Hindlimb muscle (tissue), 1 donor: ENCODE results near the gene KRTAP4-3. TPM values are rescaled to one million over a fixed set of nuclear protein-coding genes. Genes with fewer than 3 reads are reported as not detected.
"Not testable (repeated sequence)": the region's sequence is repeated elsewhere in the genome, so short reads cannot be mapped to it uniquely, and the experiment has no call there.

Experiments used
- DNase-seq: peaks from one replicate; pipeline ENCODE4 v3.0.0-alpha.2; 2013
- polyA plus RNA-seq: library from polyadenylated mRNA; unstranded; fragments of 120-200 nt; gene quantifications from one replicate; pipeline ENCODE4 v1.2.1, GENCODE V29; 2013; ENCODE audit not compliant: insufficient read length

KRTAP4-3 gene
- polyA plus RNA-seq, 1 donor: not detected

GRCh38 chr17:41151525-41151924 is 16.5 kb downstream of the KRTAP4-3 start:
- no peak for DNase-seq

GRCh38 chr17:41150026-41150425 is 18.0 kb downstream of the KRTAP4-3 start:
- no peak for DNase-seq

DNA sequence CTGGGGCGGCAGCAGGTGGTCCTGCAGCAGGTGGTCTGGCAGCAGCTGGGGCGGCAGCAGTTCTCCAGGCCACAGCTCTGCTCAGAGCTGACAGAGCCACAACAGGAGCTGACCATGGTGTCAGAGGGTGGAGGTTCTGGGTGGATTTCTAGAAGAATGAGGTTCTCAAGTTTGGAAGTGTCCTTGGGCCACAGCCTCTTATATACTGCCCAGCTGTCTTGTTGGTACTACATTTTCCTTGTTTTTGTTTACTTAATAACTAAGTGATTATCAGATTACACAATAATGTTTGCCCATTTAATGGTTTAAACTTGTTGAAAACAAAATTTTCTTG is 18.4 kb downstream of the KRTAP4-3 start, which contains the start of gene KRTAP4-5:
Gene KRTAP4-5, minus strand, starts transcription at position 174 of the 334 bp plus-strand sequence. Its CDS starts 58 bp downstream, at position 116.
- no peak for DNase-seq

- not testable (repeated sequence) for DNase-seq
These were observed 18.9 kb downstream of the KRTAP4-3 start for GRCh38 chr17:41148971-41149651.

GRCh38 chr17:41147531-41148204 is 20.4 kb downstream of the KRTAP4-3 start:
- DNase-seq: no peak

- DNase-seq: no peak
These were observed 22.8 kb downstream of the KRTAP4-3 start for GRCh38 chr17:41145261-41145660.

DNA sequence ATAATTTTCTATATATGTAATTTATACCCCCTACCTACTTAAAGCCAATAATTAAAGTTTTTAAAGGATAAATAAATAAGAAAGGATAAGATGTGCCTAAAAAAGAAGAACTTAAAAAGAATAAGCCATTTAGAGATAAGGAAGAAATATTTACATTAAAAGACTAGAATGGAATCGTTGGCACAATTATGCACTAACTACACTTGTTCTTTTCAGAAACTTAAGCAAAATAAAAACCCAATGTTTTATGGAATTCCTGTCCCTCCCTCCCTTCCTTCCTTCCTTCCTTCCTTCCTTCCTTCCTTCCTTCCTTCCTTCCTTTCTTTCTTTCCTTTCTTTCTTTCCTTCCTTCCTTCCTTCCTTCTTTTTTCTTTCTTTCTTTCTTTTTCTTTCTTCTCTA is 23.2 kb downstream of the KRTAP4-3 start:
- no peak for DNase-seq

DNA sequence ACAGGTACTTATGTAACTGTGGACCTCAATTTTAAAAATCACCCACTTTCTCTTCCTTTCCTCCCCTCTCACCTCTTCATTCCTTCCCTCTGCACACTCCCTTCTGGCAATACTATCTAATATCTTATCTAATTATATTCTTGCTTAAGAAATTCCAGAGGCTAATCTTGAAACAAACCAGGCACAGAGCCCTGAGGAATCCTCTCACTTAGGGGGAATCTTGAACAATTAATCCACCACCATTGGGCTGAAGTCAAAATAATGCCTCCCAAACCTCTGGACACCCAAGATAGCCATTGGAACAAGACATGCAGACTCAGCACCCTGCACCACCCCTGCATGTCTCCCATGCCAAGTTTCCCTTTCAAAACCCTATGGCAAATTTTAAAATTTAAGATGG is 26.7 kb downstream of the KRTAP4-3 start:
- no peak for DNase-seq

- no peak for DNase-seq
These were observed 27.5 kb downstream of the KRTAP4-3 start, which contains the start of gene KRTAP4-6 for GRCh38 chr17:41140360-41141131. Gene KRTAP4-6, minus strand, starts transcription at chr17:41140544. Its CDS starts 57 bp downstream, at chr17:41140487.

GRCh38 chr17:41139865-41140264 is 28.2 kb downstream of the KRTAP4-3 start:
- DNase-seq: not testable (repeated sequence)

- DNase-seq: no peak
These were observed 33.9 kb downstream of the KRTAP4-3 start for GRCh38 chr17:41133880-41134735.

GRCh38 chr17:41131979-41132378 is 36.0 kb downstream of the KRTAP4-3 start:
- DNase-seq: no peak

- DNase-seq: no peak
These were observed 40.6 kb downstream of the KRTAP4-3 start for GRCh38 chr17:41127371-41127770.

- DNase-seq: no peak
These were observed 41.6 kb downstream of the KRTAP4-3 start for GRCh38 chr17:41126412-41126811.

GRCh38 chr17:41125064-41125463 is 43.0 kb downstream of the KRTAP4-3 start:
- no peak for DNase-seq

DNA sequence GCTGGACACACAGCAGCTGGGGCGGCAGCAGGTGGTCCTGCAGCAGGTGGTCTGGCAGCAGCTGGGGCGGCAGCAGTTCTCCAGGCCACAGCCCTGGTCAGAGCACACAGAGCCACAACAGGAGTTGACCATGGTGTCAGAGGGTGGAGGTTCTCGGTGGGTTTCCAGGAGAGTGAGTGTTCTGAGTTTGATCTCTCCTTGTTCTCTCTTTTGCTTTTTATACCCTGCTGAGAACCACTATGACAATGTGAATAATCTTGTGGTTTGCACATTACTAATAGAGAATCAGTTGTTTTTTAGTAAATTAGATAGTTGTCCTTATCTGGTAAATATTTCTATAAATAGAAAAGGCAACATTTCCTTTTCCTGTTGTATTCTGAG is 44.0 kb downstream of the KRTAP4-3 start, which contains the start of gene KRTAP4-12:
Gene KRTAP4-12, minus strand, starts transcription at position 192 of the 381 bp plus-strand sequence. Its CDS starts 60 bp downstream, at position 132.
- not testable (repeated sequence) for DNase-seq

- DNase-seq: not testable (repeated sequence)
These were observed 44.6 kb downstream of the KRTAP4-3 start for GRCh38 chr17:41123292-41123990.

DNA sequence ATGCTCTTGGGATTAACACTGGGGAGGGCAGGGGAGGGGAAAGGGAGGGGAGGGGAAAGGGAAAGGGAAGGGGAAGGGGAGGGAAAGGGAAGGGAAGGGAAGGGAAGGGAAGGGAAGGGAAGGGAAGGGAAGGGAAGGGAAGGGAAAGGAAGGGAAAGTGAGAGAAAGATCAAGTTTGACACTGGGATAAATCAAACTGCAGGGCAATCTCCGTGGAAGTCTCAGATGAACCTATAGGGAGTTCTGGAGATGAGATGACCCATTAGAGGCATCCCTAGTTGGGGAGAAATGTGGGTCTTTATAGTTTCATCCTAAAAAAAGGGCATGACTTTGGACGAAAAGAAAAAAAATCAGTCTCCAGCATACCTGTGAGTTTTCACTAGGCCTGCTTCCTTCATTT is 46.3 kb downstream of the KRTAP4-3 start:
- no peak for DNase-seq

GRCh38 chr17:41119696-41120690 is 48.0 kb downstream of the KRTAP4-3 start:
- DNase-seq: not testable (repeated sequence)

DNA sequence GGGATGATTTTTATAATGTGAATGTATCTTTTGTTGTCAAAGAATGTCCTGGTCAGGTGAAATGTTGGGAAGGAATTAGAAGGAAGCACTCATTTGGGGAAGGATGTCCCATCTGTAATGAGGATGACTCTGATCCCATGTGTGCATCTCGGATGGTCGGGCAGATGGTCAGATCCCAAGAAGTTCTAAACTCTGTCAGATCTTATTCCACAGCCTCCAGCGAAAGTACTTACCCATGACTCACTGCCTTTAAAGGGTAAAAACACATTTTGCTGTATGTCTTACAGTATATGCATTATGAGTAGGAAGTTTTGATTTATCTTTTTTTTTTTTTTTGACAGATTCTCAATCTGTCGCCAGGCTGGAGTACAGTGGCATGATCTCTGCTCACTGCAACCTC is 49.3 kb downstream of the KRTAP4-3 start:
- no peak for DNase-seq
